GM18907 (cell line): ENCODE results near the gene MORF4L2.

Experiments used
- ATAC-seq: cut with Tn5 transposase; IDR thresholded peaks from one replicate; pipeline ENCODE4 v1.9.1; 2021; ENCODE audit warnings: mild to moderate bottlenecking, moderate library complexity; ENCODE audit not compliant: unreplicated experiment

The MORF4L2 gene, protein sequence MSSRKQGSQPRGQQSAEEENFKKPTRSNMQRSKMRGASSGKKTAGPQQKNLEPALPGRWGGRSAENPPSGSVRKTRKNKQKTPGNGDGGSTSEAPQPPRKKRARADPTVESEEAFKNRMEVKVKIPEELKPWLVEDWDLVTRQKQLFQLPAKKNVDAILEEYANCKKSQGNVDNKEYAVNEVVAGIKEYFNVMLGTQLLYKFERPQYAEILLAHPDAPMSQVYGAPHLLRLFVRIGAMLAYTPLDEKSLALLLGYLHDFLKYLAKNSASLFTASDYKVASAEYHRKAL

DNA sequence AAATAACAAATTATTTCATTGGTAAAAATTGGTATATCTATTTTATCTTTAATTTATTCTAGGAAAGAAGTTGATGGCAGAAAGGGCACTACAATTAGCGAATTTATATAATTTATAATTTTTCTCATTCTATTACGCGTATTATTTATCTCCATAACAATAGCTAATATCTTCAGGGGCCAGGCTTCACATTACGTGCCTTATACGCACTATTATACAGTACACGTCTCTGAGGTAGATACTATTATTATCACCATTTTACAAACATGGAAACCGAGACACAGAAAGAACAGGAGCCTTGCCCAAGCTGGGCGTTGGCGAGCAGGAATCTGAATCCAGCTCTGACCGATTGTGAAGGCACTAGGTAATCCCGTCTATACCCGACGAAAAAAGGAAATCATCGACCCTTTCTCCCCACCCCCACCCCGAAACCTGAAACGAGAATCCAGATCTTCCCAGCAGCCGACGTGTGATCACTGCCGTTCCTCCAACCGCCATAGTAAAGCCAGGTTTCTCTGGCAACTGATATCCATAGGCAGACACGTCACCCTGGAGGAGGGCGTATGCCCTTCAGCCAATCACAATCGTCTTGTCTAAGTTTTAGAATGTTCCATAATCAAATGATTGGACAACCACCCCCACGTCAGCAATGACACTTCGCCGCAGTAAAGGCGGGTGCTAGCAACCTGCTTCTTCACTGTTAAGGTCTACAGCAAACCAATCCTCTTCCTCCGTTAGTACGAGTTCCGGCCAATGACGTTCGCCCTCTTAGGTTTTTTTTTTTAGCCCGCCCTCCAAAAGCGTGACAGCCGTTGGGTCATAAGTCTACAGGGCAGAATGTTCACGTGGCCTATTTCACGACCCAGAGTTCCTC, at the start of gene MORF4L2:
TSS of gene MORF4L2 (minus strand) at position 501 of the 874 bp plus-strand sequence. CDS start 9,672 bp downstream, outside the sequence.
- ATAC-seq = peak; percentile 96

GRCh38 chrX:103734125-103734760, 47.7 kb upstream of the MORF4L2 start:
- ATAC-seq = no peak

- no peak for ATAC-seq
Measured at GRCh38 chrX:103733017-103733416, 46.5 kb upstream of the MORF4L2 start.

GRCh38 chrX:103730796-103731493, 44.4 kb upstream of the MORF4L2 start:
- ATAC-seq = no peak

DNA sequence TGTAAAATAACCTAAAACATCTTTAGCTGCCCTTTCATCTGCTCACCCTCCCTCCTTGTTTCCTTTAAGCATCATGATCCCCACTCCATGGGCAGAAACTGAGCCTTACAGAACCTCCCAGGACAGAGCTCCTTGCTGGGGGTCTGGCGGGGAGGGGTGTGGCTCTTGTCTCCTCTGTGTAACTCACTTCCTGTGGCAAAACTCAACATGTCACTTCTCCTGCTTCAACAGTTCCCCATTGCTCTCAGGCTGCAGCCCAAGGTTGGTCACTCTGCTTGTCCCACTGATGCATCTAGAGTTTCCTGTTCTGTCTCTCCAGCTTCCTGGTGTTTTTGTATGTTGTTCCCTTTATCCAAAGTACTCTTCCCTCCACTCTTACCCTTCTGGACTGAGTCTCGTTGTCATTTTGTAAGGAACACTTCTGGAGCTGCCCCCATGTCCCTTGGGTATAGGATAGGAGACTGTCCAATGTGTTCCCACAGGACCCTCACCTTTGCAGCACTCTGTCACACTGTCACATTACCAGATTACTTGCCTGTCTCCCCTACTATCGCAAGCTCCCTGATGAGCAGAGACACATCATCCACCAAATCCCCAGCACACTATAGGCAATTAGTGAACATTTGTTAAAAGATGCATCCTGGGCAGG, 43.8 kb upstream of the MORF4L2 start:
- ATAC-seq = no peak

DNA sequence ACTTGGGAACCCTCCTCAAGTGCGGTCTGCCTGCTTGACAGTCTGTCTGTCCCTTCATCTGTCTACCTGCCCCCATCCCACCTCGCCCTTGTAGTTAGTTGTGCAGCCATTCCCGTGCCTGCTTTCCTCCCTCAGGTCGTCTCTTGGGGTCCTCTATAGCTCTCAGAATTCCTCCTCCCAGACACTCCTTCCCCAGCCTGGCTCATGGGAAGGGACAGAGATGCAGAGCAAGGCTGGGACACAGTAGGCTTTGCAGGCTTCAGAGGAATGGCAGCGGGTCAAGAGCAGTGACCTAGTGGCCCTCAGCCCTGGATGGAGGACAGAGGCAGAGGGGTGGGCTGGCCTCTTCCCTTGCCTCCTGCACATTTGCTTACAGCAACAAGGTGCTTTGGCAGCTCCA, 42.5 kb upstream of the MORF4L2 start:
- ATAC-seq = no peak

GRCh38 chrX:103727115-103727514, 40.6 kb upstream of the MORF4L2 start:
- no peak for ATAC-seq

GRCh38 chrX:103726477-103726876, 40.0 kb upstream of the MORF4L2 start:
- no peak for ATAC-seq

DNA sequence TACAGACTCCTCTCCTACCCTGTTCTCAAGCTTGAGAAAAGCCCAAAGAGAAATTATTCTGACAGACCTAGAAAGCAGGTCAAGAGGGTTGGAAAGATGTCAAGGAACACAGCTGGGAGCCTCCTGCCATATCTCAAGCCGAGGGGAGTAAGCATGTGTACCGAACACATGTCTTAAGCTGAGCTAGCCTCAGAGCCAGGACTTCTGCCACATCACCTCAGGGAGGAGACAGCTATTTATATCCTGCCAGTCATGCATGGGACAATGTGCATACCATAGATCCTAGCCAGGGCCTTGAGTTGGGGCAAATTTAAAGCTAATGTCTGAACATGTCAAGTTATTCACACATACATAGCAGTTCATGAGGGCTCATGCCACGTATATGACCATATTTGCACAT, 36.0 kb upstream of the MORF4L2 start:
- ATAC-seq = no peak

- ATAC-seq = no peak
Measured at GRCh38 chrX:103718120-103718519, 31.6 kb upstream of the MORF4L2 start.

GRCh38 chrX:103716962-103717361, 30.5 kb upstream of the MORF4L2 start:
- ATAC-seq = no peak

- no peak for ATAC-seq
Measured at GRCh38 chrX:103710609-103711008, 24.1 kb upstream of the MORF4L2 start, which contains the start of gene TMEM31. Gene TMEM31, plus strand, starts transcription at chrX:103710909. Its CDS starts 1,350 bp downstream, at chrX:103712259.

- ATAC-seq = no peak
Measured at GRCh38 chrX:103704863-103705262, 18.4 kb upstream of the MORF4L2 start.

DNA sequence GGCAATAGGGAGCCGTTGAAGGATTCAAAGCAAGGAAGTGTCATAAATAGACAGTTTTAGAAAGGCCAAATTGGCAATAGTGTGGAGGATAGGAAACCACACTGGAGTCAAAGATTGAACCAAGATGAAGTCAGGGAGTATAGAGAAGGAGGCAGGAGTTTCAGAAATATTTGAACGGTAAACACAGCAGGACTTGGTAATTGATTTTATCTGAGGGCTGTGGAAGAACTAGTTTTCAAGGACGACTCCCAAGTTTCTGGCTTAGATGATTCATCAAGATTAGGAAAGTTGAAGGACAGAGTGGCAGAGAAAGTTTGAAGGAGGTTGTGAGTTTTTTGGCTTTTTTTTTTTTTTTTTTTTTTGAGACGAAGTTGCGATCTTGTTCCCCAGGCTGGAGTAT, 12.7 kb upstream of the MORF4L2 start:
- ATAC-seq = no peak

DNA sequence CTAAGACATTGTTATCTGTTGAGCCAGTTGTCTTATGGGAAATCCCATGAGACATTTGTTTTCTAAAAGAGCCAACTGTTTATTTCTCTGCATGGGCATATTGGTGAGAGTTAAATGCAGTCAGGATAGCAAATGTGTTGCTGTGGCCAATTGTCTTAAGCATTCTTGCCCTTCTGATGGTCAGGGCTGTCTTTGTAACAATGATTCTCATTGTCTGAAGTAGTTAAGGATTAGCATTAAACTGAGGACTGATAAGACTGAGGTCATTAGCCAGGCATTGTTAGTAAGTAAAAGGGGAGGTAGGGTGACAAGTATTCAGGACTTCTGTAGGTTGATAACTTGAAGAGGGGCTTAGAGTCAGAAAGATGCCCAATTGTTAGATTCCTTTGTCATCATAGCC, 11.2 kb upstream of the MORF4L2 start:
- no peak for ATAC-seq

DNA sequence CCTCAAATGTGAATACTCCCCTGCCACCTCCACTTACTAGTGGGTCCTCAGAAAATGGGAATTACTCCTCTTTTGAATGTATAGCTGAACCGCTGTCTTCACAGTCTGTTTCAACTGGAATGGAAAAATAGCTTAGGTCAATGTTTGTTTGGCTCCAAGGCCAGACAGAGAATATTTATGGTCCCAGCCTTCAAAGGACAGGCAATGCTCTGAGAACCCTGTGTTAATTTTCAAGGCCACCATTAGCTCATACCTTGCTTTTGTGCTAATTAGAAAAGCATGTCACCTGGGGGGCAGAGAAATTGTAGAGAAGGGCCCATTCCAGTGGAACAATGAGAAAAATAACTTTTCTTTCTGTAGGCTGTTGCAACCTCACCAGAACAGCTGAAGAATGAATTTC, 4.6 kb upstream of the MORF4L2 start:
- ATAC-seq = no peak

- ATAC-seq = no peak
Measured at GRCh38 chrX:103688946-103689345, 2.4 kb upstream of the MORF4L2 start.

DNA sequence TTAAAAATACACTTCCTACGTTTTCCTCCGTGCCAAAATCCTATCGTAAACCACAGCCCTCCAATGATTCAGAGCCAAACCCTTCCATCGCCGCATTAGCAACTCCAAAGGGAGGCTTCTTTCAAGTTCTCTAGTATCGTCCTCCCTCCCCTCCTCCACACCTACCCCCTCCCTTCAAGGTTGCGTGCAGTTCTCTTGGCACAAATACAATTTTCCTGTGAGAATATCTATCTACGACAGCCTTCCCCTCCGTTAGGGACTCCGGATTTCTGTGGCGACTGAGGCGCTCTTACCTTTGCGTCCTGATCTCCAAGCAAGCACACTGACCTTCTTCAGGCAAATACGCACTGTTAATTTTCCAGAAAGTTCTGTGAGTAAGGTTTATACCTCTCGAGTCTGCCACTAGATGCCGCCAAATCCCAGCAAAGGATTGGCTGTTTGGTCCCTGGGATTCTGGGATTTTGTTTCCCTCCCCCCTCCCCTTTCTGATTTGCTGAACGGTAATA, 1.2 kb upstream of the MORF4L2 start:
- ATAC-seq = no peak

DNA sequence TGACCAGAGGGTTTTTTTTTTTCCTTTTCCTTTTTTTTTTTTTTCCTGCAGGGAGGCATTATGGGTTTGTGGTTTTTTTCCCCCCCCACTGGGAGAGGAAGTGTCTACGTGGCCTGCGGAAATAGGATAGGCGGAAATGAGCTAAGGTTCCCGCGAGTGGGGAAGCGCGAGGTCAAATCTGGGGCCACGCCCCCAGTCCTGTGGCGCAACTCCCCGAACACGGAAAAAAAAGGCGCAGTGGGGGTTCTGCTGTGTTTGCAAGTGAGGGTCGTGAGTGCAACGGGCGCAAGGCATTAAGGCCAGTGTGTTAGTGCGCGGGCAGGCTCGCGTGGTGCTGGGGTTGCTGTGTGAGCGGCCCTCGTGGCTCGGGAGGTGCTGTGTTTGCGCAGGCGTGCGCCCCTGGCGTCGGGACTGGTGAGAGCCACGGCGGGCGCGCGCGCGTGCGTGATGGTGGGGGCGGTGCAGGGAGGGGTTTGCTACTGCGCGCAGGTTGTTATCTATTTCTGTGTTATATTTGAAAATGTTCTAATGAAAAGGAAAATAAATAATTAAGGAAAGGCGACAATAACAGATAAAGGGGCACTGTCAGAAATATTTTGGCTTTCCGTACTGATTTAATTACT, 685 bp upstream of the MORF4L2 start:
- peak; percentile 58 for ATAC-seq

GRCh38 chrX:103685396-103685795, 1.1 kb downstream of the MORF4L2 start:
- no peak for ATAC-seq
